Right lobe of liver (tissue), 4 donors: ENCODE measurements around the gene RTN4.

Experiments used
- POLR2A ChIP-seq: fragments of 450-650 bp; IDR thresholded peaks from one replicate; pipeline ENCODE4 v1.6.1; 2017; ENCODE audit warnings: antibody characterized with exemption, mild to moderate bottlenecking
- TF ChIP-seq, protein P1 (sequence below), 4 donors: fragments of 200-600 bp in 3 of 4; fragments of 450-650 bp in 1 of 4; IDR thresholded peaks; one replicate each; pipeline versions ENCODE4 v1.5.1 to v1.8.0; 2016 to 2022; ENCODE audit warnings: antibody characterized with exemption in 4 of 4, mild to moderate bottlenecking in 2 of 4
- donor health status: DM: no; HTN: no; CAD: no.
- donor health status: DM: no; HTN: no; CAD: no.
- donor health status: DM: no; HTN: yes; CAD: no.

GRCh38 chr2:54936766-54937165, 113.5 kb downstream of the RTN4 start:
- no peak for TF ChIP-seq POLR2A
- TF ChIP-seq, protein P1, sequence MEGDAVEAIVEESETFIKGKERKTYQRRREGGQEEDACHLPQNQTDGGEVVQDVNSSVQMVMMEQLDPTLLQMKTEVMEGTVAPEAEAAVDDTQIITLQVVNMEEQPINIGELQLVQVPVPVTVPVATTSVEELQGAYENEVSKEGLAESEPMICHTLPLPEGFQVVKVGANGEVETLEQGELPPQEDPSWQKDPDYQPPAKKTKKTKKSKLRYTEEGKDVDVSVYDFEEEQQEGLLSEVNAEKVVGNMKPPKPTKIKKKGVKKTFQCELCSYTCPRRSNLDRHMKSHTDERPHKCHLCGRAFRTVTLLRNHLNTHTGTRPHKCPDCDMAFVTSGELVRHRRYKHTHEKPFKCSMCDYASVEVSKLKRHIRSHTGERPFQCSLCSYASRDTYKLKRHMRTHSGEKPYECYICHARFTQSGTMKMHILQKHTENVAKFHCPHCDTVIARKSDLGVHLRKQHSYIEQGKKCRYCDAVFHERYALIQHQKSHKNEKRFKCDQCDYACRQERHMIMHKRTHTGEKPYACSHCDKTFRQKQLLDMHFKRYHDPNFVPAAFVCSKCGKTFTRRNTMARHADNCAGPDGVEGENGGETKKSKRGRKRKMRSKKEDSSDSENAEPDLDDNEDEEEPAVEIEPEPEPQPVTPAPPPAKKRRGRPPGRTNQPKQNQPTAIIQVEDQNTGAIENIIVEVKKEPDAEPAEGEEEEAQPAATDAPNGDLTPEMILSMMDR (IDR thresholded peaks at IDR 0.05): no peak
